NCI-H2029 treated with DMSO at 0.1 percent for 48 hours (cell line): ENCODE results near the gene STON2.

Experiments
- DNase-seq: peaks from one replicate; lab custom pipeline; 2025; lab: John Stamatoyannopoulos, UW

Gene STON2

DNA sequence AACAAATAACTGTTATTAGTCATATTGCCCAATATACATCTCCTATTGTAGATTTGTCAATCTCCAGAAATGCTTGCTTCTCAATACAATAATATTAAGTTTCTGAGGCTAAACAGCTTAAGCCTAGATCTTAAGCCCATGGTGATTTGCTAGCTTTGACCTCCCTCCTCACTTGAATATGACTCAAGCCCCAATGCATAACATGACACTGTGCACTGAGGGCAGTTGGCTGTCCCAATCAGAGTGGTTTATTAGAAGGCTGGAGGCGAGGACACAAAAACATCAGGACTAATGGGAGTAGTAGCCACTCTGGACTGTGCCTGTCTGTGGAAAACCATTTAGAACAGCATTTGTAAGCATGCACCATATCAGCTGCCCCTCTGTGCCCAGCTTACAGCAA, 98.3 kb downstream of the STON2 start:
- no peak for DNase-seq

DNA sequence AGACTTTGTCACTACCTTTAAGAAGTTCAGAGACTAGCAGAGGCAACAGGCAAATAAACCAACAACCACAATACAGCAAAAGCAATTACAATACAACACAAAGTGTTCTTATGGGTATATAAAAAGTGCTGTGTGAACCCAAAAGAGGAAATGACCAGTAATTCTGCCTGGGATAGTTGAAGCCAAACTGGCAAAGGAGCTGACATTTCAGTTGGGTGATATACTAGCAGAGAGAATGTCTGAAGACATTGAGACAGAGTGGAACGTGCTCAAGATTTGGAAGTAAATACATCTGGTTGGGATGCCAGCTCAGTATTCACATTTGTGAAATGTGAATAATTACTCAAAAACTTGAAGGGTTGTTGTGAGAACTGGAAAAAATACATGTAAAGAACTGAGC, 98.8 kb downstream of the STON2 start:
- DNase-seq = no peak

DNA sequence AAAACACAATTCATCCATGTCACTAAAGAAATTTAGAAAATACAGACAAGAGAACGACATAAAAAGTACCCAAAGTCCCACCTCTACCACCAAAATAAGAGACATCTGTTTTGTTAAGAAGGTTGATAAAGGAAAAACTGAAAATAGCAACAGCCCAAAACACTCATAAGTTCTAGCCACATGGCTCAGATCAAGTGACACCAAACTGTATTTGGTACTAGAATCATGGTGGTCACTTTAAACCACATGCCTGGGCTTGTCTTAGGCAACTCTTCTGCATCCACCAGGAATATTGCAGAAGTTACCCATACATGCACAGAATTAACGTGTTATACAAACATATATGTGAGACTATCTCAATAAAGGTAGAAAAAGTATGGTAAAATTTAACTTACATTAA, 101.2 kb downstream of the STON2 start:
- DNase-seq = no peak

DNA sequence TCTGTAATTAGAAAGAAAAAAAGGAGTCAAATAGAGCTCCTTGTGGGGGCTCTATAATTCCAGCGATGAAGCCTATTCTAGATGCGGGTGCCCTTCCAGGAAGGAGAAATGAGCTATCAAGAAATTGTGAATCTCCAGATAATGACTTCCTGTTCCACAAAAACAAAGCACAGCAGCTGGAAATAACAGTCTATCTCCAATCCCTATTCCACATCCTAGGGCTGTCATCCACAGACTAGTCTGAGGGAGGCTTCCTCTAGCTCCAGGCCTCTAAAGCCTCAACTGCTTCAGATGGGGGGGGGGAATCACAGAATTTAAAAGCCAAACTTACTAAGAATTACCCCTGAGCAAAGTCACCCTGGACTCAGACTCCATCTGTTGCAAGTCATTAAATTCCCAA, 102.0 kb downstream of the STON2 start:
- no peak for DNase-seq

DNA sequence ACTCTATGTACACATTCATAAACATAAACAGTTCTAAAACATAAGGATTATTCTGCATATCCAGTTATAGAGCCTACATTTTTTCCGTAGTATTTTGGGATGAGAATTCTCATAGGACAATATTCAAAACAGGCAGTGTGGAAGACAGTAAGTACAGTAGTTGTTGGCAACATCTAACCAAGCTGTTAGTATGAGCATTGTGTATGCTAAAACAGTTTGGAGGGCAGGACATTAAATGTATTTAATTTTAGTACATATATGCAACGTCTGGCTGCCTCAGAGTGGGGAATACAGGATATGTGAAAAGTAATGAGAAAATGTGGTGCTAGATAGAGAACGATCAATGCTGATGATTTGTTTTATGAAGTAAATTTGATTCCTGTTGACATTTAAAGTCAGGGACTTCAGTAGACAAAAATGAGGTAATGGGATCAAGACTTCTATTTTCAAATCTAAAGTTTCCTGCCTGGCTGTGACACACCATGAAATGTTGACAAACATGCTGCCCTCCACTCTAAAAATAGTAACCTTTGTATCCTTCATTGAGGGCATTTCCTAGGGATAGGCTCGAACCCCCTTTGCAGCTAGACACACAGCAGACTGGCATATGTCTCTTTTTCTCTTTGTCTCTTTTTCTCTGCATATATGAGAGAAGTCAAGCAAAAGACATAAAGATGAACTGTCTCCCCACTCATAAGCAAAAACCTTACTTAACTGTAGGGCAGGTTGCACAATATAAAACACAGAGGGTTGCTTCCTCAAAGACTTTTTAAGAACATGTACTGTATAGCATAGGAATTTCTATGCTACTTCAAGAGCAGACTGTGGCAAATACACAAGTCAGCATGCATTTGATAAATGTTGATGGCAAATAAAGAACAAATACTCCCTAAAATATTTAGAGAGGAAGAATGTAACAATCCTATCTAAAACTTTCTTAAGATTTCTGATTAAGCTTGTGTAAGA, 103.9 kb downstream of the STON2 start:
- no peak for DNase-seq

DNA sequence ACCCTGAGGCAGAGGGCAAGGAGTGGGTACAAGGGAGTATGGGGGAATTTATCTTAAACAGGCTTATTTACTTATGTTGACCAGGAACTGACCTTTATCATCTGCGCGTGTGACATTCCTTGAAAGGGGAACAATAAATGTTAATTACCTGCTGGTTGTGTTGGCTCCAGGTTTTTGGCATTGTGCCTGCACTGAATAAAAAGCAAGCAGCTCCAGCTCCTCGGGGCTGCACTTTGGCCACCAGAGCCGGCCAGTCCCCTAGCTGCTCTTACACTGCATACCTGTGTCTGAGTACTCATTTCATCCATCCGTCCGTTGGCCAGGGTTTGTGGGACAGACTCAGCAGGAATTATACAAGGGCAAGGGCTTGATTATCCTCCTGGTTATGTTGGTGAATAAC, 110.6 kb downstream of the STON2 start:
- DNase-seq = no peak

DNA sequence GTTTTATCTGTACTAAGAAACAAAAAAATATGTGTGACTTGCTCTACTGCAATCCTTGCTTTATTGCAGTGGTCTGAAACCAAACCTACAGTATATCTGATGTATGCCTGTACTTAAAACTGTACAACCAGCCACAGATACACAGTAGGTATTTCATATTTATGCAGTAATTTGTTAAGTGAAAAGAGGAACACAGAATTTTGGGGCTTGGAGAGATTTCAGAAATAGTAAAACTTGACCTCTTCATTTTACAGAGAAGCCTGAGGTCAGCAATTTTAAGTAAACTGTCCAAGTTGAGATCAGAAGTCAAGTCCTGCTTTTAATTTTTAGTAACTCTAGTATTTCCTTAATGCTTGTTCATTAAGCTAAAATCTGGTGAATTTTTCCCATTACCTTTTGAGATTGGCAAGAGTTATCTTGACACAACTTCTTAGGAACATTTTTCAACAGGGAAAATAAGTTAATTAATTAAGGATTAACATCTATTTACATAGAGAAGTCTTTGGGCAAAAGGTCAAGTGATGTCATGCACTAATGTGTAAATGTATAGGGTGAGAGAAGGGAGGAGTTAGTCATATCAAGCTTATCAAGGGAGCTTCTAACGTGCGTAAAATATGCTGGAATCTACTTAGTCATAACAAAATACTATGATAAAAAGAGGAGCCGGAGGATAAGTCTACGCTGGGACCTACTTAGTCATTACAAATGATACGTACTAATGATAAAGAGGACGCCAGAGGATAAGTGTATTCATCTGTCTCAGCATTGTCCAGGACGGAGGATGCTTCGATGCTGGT, 113.4 kb downstream of the STON2 start:
- DNase-seq = no peak

DNA sequence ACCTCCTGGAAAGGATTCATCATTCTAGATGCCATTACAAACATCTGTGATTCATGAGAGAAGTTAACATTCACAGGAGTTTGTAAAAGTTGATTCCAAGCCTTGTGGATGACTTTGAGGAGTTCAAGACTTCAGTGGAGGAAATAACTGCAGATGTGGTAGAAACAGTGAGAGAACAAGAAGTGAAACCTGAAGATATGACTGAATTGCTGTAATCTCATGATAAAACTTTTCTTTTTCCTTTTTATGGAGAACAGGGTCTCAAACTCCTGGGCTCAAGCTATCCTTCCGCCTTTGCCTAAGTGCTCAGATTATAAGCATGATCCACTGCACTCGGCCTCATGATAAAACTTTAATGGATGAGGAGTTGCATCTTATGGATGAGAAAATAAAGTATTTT, 114.9 kb downstream of the STON2 start:
- DNase-seq = no peak

DNA sequence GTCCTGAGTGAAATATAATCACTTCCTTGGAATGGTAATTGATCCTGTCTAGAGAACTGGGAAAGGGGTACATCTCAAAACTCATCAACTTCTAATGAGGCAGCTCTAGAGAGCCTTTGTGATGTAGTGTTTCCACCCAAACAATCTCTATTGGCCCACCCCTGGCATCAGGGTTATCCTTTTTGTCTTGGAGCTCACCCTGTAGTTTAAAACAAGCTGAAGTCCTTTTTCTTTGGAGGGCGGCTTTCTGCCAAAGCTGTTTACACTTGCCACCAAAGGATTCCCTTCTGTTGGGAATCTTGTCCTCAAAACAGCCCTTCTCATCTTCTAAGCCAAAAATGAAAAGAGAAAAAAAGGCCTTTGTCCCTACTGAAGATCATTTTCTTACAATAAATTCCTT, 118.8 kb downstream of the STON2 start:
- DNase-seq = no peak

DNA sequence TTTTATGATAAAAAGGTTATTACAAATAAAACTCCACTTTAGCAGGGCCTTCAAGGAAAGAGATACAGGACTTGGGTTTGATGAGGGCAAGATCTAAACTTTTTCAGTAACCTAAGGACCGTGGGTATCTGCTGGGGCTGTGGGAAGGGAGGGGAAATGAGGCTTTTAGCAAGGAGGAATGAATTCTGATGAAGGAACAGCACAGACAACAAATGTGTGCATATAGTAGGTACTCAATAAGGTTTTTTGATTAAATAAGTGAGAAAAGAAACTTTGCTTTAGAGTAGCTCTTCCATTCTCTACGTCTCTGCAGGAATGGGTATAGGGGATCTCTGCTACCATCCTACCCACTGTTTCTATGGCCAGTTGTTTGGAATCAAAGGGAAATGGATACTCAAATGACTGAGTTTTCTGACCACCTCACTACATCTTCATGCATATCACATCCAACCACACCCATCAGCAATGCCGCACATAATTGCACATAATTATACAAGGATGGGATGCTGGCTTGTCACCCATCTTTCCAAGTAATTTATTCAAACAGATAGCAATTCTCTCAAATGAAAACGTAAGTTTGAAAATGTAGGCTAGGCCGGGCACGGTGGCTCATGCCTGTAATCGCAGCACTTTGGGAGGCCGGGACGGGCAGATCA, 119.9 kb downstream of the STON2 start:
- DNase-seq = no peak

DNA sequence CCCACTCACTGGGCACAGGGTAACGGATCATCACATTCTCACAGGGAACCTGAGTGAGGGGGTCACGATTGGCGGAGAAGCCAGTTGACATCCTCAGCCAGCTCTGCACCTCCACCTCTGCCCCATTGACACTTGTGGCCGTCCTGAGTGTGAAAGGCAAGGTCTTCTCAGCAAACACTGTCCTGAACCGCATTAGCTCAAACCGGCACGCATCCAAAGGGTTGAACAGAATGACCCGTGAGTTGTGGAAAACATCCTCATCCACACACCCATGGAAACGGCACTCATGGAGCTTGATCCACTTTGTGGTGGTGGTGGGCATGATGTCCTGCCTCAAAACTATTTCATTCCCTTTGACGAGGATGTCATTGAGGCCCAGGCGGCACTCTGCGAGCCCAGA, 123.0 kb downstream of the STON2 start:
- no peak for DNase-seq

DNA sequence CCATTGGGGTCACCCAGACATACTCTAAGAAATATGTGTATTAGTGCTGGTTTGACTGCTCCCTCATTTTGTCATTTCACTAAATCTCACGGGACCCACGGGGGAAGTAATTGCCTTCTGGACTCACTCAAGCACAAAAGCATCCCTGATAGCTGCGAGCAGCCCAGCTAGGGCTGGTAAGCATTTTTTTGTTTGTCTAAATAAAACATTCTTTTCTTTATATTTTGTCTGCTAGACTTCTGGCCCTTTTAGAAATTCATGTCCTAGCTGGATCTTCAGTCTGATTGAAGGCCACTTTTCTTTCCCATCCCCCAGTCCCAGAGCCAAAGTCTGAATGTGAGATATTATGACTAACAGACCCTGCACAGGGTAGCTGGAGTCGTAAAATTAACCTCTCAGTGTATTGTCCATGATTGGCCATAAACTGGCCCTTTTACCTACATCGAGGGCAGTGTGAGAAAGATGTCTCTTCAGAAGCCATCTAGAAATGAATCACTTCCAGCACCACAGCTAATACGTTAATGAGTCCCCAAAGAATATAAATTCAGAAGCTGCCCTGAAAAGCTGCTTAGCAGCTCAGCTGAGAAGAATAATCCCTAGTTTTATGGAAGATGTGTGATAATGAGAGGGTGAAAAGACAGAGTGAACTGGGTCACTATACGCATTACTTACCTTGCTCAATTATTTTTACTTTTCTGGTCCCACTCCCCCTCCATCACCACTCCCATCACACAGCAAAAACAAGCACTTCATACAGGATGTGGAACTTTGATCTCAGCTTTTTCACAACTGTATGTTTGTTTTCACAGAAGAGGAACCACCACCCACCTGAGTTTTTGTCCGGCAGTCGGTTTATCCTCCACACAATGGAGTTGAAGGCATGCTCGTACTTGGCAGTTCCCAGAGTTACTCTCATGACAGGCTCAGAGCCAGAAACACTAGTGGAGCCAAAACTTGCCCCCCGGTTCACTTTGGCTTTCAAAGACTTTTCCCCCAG, 123.8 kb downstream of the STON2 start:
- no peak for DNase-seq

DNA sequence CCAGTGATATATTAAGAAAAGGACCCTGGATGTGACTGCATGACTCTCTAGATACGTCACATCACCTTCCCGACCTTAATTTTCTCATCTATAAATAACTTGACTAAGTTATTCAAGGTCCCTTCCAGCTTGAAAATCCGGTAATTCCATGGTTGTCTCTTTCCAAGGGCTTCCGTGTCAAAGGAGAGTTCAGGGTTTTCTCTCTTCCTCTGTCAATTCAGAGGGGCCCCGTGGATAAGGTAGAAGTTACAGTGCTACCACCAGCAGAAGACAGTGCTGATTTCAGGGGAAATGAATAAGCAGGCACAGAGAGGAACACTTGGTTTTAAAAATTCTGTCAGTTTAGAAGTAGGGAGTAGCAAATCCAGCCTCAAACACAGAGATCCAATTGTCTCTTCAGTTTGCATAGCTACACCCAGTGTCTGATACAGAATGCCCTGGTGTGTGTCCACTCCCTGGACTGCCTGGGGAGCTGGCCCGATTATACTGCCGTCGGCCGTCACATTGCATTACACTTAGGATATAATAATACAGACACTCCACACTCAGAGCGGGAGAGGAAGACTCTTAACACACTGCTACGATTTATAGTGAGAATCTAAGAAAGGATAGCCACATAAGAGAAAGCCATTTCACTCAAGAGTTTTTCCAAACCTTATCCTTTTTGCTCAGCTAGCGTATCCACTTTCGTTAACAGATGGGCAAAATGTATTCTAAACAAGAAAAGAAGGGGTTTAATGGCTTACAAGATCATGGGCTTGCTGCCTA, 124.6 kb downstream of the STON2 start:
- DNase-seq = no peak

DNA sequence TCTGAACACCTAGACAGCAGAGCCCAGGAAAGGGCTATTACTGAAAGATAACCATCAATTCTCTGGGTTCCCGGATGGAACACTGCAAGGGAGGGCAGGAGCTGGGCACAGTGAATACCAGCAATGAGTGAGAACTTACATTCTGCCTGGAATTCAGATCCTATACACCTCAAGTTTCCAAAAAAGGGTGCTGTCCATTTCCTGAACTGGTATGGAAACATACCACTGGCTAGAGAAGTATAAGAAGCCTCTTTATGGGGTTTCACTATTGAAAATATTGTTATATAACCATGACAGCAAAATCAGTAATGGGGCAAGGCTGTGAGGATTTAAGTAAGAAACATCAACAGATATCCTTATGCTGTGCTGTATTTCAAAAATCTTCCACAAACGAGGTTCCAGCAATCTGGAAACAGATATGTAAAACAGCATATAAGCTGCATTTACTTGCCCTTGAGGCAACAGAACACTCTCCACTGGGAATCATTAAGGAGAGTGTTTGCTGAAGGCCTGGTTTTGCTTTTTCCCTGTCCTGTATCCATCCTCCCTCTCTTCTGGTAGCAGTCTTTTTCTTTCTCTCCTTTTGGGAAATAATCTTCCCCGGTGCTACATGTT, 126.1 kb downstream of the STON2 start:
- no peak for DNase-seq

DNA sequence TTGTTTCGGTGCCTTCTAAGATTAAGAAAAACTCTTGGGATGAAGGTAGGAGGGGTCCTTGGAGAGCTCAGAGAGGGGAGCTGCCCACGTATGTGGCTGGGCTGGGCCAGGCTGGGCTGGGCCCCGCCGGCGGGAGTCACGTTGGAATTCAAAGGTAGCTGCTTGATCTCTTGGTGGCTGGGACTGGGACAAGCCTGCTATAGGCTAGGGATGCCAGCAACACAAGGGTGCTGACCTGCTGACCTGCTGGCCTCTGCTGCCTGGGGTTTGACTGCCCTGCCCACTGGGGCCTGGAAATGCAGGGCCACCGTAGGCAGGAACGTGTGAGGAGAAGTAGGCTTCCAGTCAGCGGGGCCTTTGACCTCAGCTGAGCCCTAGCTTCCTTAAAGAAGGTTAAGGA, 126.6 kb downstream of the STON2 start:
- no peak for DNase-seq

DNA sequence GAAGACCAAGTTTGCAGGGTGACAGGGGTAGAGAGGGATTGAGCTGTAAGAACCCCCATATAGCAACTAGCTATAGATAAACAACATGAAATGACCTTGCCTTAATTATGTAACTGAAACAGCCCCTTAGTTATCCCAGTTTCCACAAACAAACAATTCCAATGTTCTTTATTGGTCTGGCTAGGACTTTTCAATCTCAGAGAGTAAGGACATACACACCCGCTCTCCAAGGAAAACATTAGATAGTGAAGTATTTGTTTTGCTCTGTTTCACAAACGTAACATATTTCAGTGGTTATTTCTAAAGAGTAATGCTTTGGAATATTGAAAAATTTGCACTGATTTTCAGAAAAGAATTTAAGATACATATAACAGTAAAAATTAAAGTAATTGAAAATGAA, 127.8 kb downstream of the STON2 start:
- DNase-seq = no peak

DNA sequence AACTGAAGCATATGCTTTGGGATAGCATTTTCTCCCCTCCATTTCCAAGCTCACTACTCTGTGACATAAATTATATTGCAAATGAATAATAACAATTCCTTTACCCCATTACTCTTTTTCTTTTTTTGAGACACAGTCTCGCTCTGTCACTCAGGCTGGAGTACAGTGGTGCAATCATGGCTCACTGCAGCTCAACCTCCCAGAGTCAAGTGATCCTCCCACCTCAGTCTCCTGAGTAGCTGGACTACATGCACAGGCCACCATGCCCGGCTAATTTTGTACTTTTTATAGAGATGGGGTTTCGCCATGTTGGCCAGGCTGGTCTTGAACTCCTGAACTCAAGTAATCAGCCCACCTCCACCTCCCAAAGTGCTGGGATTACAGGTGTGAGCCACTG, 130.1 kb downstream of the STON2 start:
- DNase-seq = no peak

DNA sequence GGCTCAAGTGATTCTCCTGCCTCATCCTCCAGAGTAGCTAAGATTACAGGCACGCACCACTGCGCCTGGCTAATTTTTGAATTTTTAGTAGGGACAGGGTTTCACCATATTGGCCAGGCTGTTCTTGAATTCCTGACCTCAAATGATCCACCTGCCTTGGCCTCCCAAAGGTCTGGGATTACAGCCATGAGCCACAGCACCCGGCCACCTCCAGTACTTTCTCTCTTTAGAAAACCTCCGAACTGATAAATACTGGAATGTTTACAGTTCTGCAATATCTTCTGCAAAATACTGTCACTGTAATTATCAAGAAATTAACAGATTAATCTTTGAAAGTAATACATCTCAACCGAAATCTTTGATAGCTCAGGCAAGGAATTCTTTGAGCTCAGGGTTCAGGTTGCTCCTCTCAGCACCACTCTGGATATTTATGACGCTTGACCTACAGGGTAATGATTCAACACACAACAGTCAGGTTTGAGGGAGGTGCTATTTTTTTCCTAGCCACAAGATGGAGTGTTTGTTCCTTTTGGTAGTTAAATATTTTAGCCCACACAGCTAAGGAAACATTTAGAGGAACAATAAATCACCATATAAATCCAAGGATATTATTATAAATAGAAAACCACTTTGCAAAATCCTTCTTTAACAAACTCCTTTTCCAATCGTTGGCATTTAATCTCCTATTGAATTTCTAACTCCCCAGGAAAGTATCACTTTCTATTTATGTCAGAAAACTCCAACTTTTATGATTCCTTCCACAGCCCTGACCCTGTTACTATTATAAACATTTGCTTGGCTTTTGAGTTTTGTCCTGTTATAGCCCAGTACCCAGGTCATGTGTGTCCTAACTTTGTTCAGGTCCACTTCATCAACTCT, 130.8 kb downstream of the STON2 start:
- DNase-seq = peak; percentile 71

DNA sequence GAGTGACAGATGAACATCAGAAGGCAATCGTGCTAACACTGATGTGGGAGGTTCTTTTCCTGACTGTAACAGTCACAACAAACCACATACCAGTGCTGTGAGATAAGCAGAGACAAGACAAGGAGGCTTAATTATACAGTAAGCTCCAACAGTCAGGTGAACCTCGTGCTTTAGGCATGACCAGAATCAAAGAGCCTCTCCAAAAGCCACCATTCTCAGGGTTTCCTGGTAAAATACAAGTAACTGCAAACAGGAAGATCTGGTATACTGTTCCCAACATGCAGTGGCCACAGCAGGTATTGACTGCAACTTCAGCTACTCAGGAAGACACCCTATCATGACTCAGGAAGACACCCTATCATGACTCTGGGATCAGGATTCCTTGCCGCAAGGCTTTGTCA, 132.1 kb downstream of the STON2 start:
- no peak for DNase-seq
